Prostate gland (tissue), 2 donors: ENCODE measurements around the gene HEG1.

ENCODE experiments used
- POLR2AphosphoS5 ChIP-seq: sonication (generic); formaldehyde crosslinking; IDR thresholded peaks from one replicate; pipeline ENCODE4 v1.6.1; 2017; ENCODE audit warnings: antibody characterized with exemption
- TF ChIP-seq, protein P1 (sequence below), 4 experiments: fragments of 200-600 bp in 2 of 4; fragments of 450-650 bp in 2 of 4; sonication (generic) in 2 of 4; IDR thresholded peaks; 1 replicate in 3 of 4; 2 replicates in 1 of 4; pipeline ENCODE4 v1.5.1; 2016 to 2019; ENCODE audit warnings: antibody characterized with exemption in 4 of 4, mild to moderate bottlenecking in 2 of 4, moderate library complexity in 2 of 4

DNA sequence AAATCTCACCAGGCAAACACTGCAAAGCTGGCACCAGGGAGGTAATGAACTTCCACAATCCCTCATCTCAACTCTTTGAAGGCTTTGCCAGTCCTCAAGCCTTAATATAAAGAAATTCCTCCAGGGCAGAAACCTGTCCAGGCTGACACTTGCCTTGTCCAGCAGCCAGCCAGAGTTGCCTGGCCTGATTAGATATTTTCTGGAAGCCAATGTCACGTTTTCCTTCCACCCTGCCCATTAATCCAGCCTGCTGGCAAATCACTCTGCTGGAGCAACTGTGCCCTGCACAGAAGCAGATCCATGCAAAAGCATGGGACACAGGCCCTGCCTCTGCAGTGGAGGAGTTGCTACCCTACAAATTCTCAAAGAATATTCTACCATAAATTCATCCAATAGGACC, 56.5 kb downstream of the HEG1 start:
- TF ChIP-seq, protein P1, sequence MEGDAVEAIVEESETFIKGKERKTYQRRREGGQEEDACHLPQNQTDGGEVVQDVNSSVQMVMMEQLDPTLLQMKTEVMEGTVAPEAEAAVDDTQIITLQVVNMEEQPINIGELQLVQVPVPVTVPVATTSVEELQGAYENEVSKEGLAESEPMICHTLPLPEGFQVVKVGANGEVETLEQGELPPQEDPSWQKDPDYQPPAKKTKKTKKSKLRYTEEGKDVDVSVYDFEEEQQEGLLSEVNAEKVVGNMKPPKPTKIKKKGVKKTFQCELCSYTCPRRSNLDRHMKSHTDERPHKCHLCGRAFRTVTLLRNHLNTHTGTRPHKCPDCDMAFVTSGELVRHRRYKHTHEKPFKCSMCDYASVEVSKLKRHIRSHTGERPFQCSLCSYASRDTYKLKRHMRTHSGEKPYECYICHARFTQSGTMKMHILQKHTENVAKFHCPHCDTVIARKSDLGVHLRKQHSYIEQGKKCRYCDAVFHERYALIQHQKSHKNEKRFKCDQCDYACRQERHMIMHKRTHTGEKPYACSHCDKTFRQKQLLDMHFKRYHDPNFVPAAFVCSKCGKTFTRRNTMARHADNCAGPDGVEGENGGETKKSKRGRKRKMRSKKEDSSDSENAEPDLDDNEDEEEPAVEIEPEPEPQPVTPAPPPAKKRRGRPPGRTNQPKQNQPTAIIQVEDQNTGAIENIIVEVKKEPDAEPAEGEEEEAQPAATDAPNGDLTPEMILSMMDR (IDR thresholded peaks at IDR 0.05) = no peak
- no peak for TF ChIP-seq POLR2AphosphoS5
